Upper lobe of left lung (tissue), 6 donors: ENCODE data around the gene CDYL. TPM values are rescaled to one million over a fixed set of nuclear protein-coding genes. Genes with fewer than 3 reads are reported as not detected.

Experiments
- ATAC-seq, 2 donors: fragments of 200-7000 bp; cut with Tn5 transposase; one replicate each; pipeline ENCODE4 v1.9.1; 2022; ENCODE audit warnings: mild to moderate bottlenecking in 2 of 2, moderate library complexity in 2 of 2; ENCODE audit not compliant: low FRiP score in 2 of 2
- DNase-seq, 2 donors: peaks; one replicate each; pipeline ENCODE4 v3.0.0-alpha.2; 2019 to 2020
- H3K27ac ChIP-seq, 4 donors: fragments of 200-600 bp; sonication (generic); one replicate each; pipeline ENCODE4 v1.5.1; 2016 to 2019
- H3K27me3 ChIP-seq, 4 donors: fragments of 200-600 bp; sonication (generic); one replicate each; pipeline ENCODE4 v1.5.1; 2017 to 2019
- H3K36me3 ChIP-seq, 4 donors: fragments of 200-600 bp; sonication (generic); one replicate each; pipeline ENCODE4 v1.5.1; 2016 to 2019
- H3K4me1 ChIP-seq, 4 donors: fragments of 200-600 bp; sonication (generic); one replicate each; pipeline ENCODE4 v1.5.1; 2018 to 2019
- H3K4me3 ChIP-seq, 4 donors: fragments of 200-600 bp; sonication (generic); one replicate each; pipeline ENCODE4 v1.5.1; 2017 to 2019; ENCODE audit warnings: mild to moderate bottlenecking in 2 of 4, moderate library complexity in 1 of 4
- H3K9me3 ChIP-seq, 4 donors: fragments of 200-600 bp; sonication (generic); one replicate each; pipeline ENCODE4 v1.5.1; 2018 to 2019
- EP300 ChIP-seq, 4 donors: sonication (generic); formaldehyde crosslinking; IDR thresholded peaks; one replicate each; pipeline ENCODE4 v1.5.1; 2017; ENCODE audit warnings: antibody characterized with exemption in 4 of 4, control low read depth in 2 of 4
- POLR2A ChIP-seq, 4 donors: fragments of 450-650 bp; IDR thresholded peaks; one replicate each; pipeline ENCODE4 v1.5.1; 2016 to 2017; ENCODE audit warnings: antibody characterized with exemption in 4 of 4, mild to moderate bottlenecking in 2 of 4
- POLR2AphosphoS5 ChIP-seq, 2 donors: sonication (generic); formaldehyde crosslinking; IDR thresholded peaks; one replicate each; pipeline ENCODE4 v1.5.1; 2017; ENCODE audit warnings: antibody characterized with exemption in 2 of 2
- WGBS, 2 donors: methylation state at CpG; one replicate each; pipeline ENCODE4 v1.1.5; 2017 to 2018; 5-methylcytosine and 5-hydroxymethylcytosine counted together
- total RNA-seq, 6 donors: library from RNA; depleted of rRNA in 4 of 6; stranded (reverse); fragments of >200 nt in 4 of 6; gene quantifications; one replicate each; pipeline versions ENCODE4 v1.1.0 to v1.2.1, GENCODE V29; 2016 to 2021
- TF ChIP-seq, protein P1 (sequence below), 6 experiments: fragments of 450-650 bp in 4 of 6; fragments of 200-600 bp in 2 of 6; sonication (generic) in 2 of 6; IDR thresholded peaks; one replicate each; pipeline ENCODE4 v1.5.1; 2016 to 2019; ENCODE audit warnings: antibody characterized with exemption in 6 of 6
- donor health status: DM: no; HTN: no; CAD: no; lungs with moderate emphysema.
- donor health status: DM: no; HTN: yes; CAD: no; lungs with severe emphysema.

CDYL gene
- total RNA-seq, 6 donors from 2014 or later: 17.6 to 48.9 (median 32.9) TPM

GRCh38 chr6:4969609-4970285, 193.5 kb downstream of the CDYL start:
- 87 to 90% methylated on average over 8 of the region's 8 CpGs for WGBS, 2 donors
- Histone ChIP-seq H3K4me1 (peaks cover 0 to 2% (median 0%) of the 10 kb centered on the region in 4 donors), H3K27ac (no peak overlapping the region), H3K4me3 (no peak overlapping the region), H3K36me3 (no peaks in the 10 kb centered on the region), H3K9me3 (no peaks in the 10 kb centered on the region), H3K27me3 (no peaks in the 10 kb centered on the region)
- TF ChIP-seq POLR2AphosphoS5 (IDR thresholded peaks at IDR 0.05) (no peak), POLR2A (IDR thresholded peaks at IDR 0.05) (no peak), EP300 (IDR thresholded peaks at IDR 0.05) (no peak)
- TF ChIP-seq, protein P1, sequence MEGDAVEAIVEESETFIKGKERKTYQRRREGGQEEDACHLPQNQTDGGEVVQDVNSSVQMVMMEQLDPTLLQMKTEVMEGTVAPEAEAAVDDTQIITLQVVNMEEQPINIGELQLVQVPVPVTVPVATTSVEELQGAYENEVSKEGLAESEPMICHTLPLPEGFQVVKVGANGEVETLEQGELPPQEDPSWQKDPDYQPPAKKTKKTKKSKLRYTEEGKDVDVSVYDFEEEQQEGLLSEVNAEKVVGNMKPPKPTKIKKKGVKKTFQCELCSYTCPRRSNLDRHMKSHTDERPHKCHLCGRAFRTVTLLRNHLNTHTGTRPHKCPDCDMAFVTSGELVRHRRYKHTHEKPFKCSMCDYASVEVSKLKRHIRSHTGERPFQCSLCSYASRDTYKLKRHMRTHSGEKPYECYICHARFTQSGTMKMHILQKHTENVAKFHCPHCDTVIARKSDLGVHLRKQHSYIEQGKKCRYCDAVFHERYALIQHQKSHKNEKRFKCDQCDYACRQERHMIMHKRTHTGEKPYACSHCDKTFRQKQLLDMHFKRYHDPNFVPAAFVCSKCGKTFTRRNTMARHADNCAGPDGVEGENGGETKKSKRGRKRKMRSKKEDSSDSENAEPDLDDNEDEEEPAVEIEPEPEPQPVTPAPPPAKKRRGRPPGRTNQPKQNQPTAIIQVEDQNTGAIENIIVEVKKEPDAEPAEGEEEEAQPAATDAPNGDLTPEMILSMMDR (IDR thresholded peaks at IDR 0.05): no peak
- ATAC-seq: no peak
- no peak for DNase-seq

DNA sequence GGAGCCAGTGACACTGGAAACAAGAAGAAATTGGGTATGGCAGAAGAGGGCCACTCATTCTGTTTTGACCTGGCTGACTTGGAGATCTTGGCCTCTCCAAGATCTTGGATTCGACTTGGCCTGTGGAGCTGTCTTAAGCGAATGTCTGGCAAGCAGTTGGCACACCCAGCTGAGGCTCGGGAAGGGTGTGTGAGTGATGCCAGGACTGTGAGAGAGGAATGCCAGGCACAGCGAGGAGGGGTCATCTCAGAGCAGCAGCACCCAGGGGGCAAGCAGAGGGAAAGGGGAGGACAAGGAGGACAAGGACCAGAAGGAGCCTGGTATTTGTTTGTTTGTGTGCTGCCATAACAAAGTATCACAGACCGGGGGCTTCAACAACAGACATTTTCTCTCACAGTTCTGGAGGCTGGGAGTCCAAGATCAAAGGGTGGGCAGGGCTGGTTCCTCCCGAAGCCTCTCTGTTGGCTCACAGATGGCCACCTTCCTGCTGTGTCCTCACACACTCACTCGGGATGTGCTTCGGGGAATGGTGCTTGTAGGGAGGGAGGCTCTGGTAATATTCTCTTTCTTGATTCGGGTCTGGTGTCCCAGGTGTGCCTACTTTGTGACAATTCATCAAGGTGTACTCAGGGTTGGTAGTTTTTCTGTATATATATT, 194.7 kb downstream of the CDYL start:
- Histone ChIP-seq H3K4me1 (peaks cover 0 to 2% (median 0%) of the 10 kb centered on the region in 4 donors), H3K36me3 (no peaks in the 10 kb centered on the region), H3K9me3 (no peaks in the 10 kb centered on the region), H3K27me3 (no peaks in the 10 kb centered on the region), H3K27ac (no peak overlapping the region), H3K4me3 (no peak overlapping the region)
- no peak for ATAC-seq
- no peak for DNase-seq
- no peak for TF ChIP-seq POLR2AphosphoS5 (IDR thresholded peaks at IDR 0.05)
- TF ChIP-seq POLR2A (IDR thresholded peaks at IDR 0.05): no peak
- TF ChIP-seq, protein P1 (IDR thresholded peaks at IDR 0.05): no peak
- TF ChIP-seq EP300 (IDR thresholded peaks at IDR 0.05): no peak
- 46 to 62% methylated on average over 9 of the region's 9 CpGs for WGBS, 2 donors

DNA sequence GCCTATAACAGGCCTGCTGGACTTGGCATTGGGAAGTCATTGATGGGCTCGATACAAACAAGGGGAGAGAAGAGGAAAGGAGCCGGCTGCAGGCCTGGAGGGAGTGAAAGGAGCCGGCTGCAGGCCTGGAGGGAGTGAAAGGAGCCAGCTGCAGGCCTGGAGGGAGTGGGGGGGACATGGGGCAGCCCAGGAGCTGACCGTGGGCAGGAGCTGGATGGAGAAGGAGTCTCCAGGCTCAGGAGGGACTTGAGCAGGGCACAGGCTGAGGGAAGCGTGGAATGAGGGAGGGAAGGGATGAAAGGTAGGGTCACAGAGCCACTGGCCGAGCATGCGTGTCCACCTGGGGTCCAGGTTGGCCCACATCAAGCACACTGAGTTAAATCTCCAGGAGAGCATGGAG, 195.6 kb downstream of the CDYL start:
- TF ChIP-seq, protein P1 (IDR thresholded peaks at IDR 0.05): no peak
- no peak for TF ChIP-seq EP300 (IDR thresholded peaks at IDR 0.05)
- no peak for TF ChIP-seq POLR2A (IDR thresholded peaks at IDR 0.05)
- no peak for TF ChIP-seq POLR2AphosphoS5 (IDR thresholded peaks at IDR 0.05)
- peaks cover 0 to 2% (median 0%) of the 10 kb centered on the region in 4 donors for H3K4me1 ChIP-seq
- no peaks in the 10 kb centered on the region for H3K27me3 ChIP-seq
- no peak overlapping the region for H3K27ac ChIP-seq
- no peaks in the 10 kb centered on the region for H3K9me3 ChIP-seq
- ATAC-seq: no peak
- DNase-seq: no peak
- H3K36me3 ChIP-seq: no peaks in the 10 kb centered on the region
- 90 to 95% methylated on average over 7 of the region's 7 CpGs for WGBS, 2 donors
- H3K4me3 ChIP-seq: no peak overlapping the region

DNA sequence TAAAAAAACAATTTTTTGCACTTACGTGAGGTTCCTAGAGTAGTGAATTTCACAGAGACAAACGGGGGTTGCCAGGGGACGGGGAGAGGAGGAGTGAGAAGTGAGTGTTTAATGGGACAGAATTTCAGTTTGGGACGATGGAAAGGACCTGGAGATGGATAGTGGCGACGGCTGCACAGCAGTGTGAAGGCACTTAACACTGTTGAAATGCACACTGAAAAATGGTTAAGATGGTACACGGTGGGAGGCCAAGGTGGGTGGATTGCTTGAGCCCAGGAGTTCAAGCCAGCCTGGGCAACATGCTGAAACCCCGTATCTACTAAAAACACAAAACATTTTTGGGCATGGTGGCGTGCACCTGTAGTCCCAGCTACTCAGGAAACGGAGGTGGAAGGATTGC, 196.2 kb downstream of the CDYL start:
- DNase-seq (no peak), ATAC-seq (no peak)
- no peak overlapping the region for H3K27ac ChIP-seq
- no peaks in the 10 kb centered on the region for H3K36me3 ChIP-seq
- 87 to 92% methylated on average over 10 of the region's 10 CpGs for WGBS, 2 donors
- no peaks in the 10 kb centered on the region for H3K9me3 ChIP-seq
- peaks cover 0 to 2% (median 0%) of the 10 kb centered on the region in 4 donors for H3K4me1 ChIP-seq
- no peak overlapping the region for H3K4me3 ChIP-seq
- no peaks in the 10 kb centered on the region for H3K27me3 ChIP-seq
- TF ChIP-seq, protein P1 (IDR thresholded peaks at IDR 0.05): no peak
- TF ChIP-seq POLR2A (IDR thresholded peaks at IDR 0.05) (no peak), POLR2AphosphoS5 (IDR thresholded peaks at IDR 0.05) (no peak), EP300 (IDR thresholded peaks at IDR 0.05) (no peak)
